Karpas-422 (cell line): ENCODE results near the gene PNPLA4. TPM values are rescaled to one million over a fixed set of nuclear protein-coding genes. Genes with fewer than 3 reads are reported as not detected.

Experiments
- DNase-seq: peaks from one replicate; pipeline ENCODE4 v3.0.0-alpha.2; 2015
- H2AFZ ChIP-seq: fragments of 200-600 bp; sonication (generic); 2 replicates; pipeline ENCODE4 v1.6.1; 2014; ENCODE audit warnings: antibody characterized with exemption, low read length, mixed read lengths
- H3K27ac ChIP-seq: fragments of 200-600 bp; sonication (generic); 2 replicates; pipeline ENCODE4 v1.5.1; 2014; ENCODE audit warnings: mild to moderate bottlenecking, low read length, moderate library complexity
- H3K27me3 ChIP-seq: fragments of 200-600 bp; sonication (generic); 2 replicates; pipeline ENCODE4 v1.6.1; 2014; ENCODE audit warnings: low read length, mixed read lengths
- H3K36me3 ChIP-seq: fragments of 200-600 bp; sonication (generic); 2 replicates; pipeline ENCODE4 v1.6.1; 2014; ENCODE audit warnings: low read length, mixed read lengths; ENCODE audit not compliant: insufficient read depth
- H3K4me1 ChIP-seq: fragments of 200-600 bp; sonication (generic); 2 replicates; pipeline ENCODE4 v1.6.1; 2014; ENCODE audit warnings: mild to moderate bottlenecking, low read length, mixed read lengths
- H3K4me2 ChIP-seq: fragments of 200-600 bp; sonication (generic); 2 replicates; pipeline ENCODE4 v1.6.1; 2014; ENCODE audit warnings: low read length, low read depth, mild to moderate bottlenecking; ENCODE audit not compliant: poor library complexity, severe bottlenecking
- H3K4me3 ChIP-seq: fragments of 200-600 bp; sonication (generic); 2 replicates; pipeline ENCODE4 v1.5.1; 2014; ENCODE audit warnings: mild to moderate bottlenecking, antibody characterized with exemption, low read length, mixed read lengths
- H3K79me2 ChIP-seq: fragments of 200-600 bp; sonication (generic); 2 replicates; pipeline ENCODE4 v1.6.1; 2014; ENCODE audit warnings: mild to moderate bottlenecking, low read length, mixed read lengths
- H3K9ac ChIP-seq: fragments of 200-600 bp; sonication (generic); 2 replicates; pipeline ENCODE4 v1.6.0; 2014; ENCODE audit warnings: low read length
- H3K9me2 ChIP-seq: fragments of 200-600 bp; sonication (generic), shearing (Covaris generic); replicated peaks from 2 replicates; pipeline ENCODE4 v1.6.0; 2014; ENCODE audit warnings: mild to moderate bottlenecking, low read length, moderate library complexity; ENCODE audit not compliant: insufficient read depth
- H3K9me3 ChIP-seq: fragments of 300-700, 200-600 bp; sonication (generic); 2 replicates; pipeline ENCODE4 v1.6.1; 2014; ENCODE audit warnings: low read length, mixed read lengths
- H4K20me1 ChIP-seq: fragments of 200-600 bp; sonication (generic); 2 replicates; pipeline ENCODE4 v1.6.1; 2014; ENCODE audit warnings: mild to moderate bottlenecking, antibody characterized with exemption, low read length, low read depth; ENCODE audit not compliant: insufficient read depth
- total RNA-seq: library from RNA; depleted of rRNA; stranded (reverse); fragments of >200 nt; shearing (Covaris generic); gene quantifications from 2 replicates; pipeline ENCODE4 v1.2.3, GENCODE V29; 2014; ENCODE audit warnings: low replicate concordance

PNPLA4 gene
- total RNA-seq, 1 experiment from 2014 or later = 54.9 TPM

- H3K4me1 ChIP-seq = no peaks in the 10 kb centered on the region
- H3K4me2 ChIP-seq = no peak overlapping the region
- H3K9me3 ChIP-seq = no peaks in the 10 kb centered on the region
- H3K4me3 ChIP-seq = no peak overlapping the region
- no peak overlapping the region for H2AFZ ChIP-seq
- H3K27me3 ChIP-seq = no peaks in the 10 kb centered on the region
- no peak overlapping the region for H3K9ac ChIP-seq
- H3K36me3 ChIP-seq = no peaks in the 10 kb centered on the region
- H3K27ac ChIP-seq = no peak overlapping the region
- no peak for DNase-seq
- no peaks in the 10 kb centered on the region for H3K79me2 ChIP-seq
- no peaks in the 10 kb centered on the region for H3K9me2 ChIP-seq
- H4K20me1 ChIP-seq = no peaks in the 10 kb centered on the region
These were observed 18.4 kb downstream of the PNPLA4 start for GRCh38 chrX:7908821-7909220.

- H3K27me3 ChIP-seq = no peaks in the 10 kb centered on the region
- no peak overlapping the region for H3K4me3 ChIP-seq
- no peaks in the 10 kb centered on the region for H3K9me3 ChIP-seq
- no peaks in the 10 kb centered on the region for H3K36me3 ChIP-seq
- H3K4me2 ChIP-seq = no peak overlapping the region
- H3K27ac ChIP-seq = no peak overlapping the region
- H3K9ac ChIP-seq = no peak overlapping the region
- no peaks in the 10 kb centered on the region for H3K9me2 ChIP-seq
- H4K20me1 ChIP-seq = no peaks in the 10 kb centered on the region
- H3K79me2 ChIP-seq = no peaks in the 10 kb centered on the region
- no peaks in the 10 kb centered on the region for H3K4me1 ChIP-seq
- no peak overlapping the region for H2AFZ ChIP-seq
- no peak for DNase-seq
These were observed 22.7 kb downstream of the PNPLA4 start for GRCh38 chrX:7904562-7904961.

- Histone ChIP-seq H3K27me3 (no peaks in the 10 kb centered on the region), H3K9me2 (no peaks in the 10 kb centered on the region), H3K4me3 (no peak overlapping the region), H3K9me3 (no peaks in the 10 kb centered on the region), H3K36me3 (no peaks in the 10 kb centered on the region), H4K20me1 (no peaks in the 10 kb centered on the region), H3K4me2 (no peak overlapping the region), H2AFZ (no peak overlapping the region), H3K79me2 (no peaks in the 10 kb centered on the region), H3K9ac (no peak overlapping the region), H3K27ac (no peak overlapping the region), H3K4me1 (peaks cover 12% of the 10 kb centered on the region)
- DNase-seq = no peak
These were observed 35.3 kb downstream of the PNPLA4 start for GRCh38 chrX:7891928-7892327.

- Histone ChIP-seq H3K36me3 (no peaks in the 10 kb centered on the region), H3K9me3 (no peaks in the 10 kb centered on the region), H3K4me3 (no peak overlapping the region), H4K20me1 (no peaks in the 10 kb centered on the region), H3K4me1 (peaks cover 12% of the 10 kb centered on the region), H3K4me2 (no peak overlapping the region), H3K9ac (no peak overlapping the region), H2AFZ (no peak overlapping the region), H3K9me2 (no peaks in the 10 kb centered on the region), H3K27me3 (no peaks in the 10 kb centered on the region), H3K27ac (no peak overlapping the region), H3K79me2 (no peaks in the 10 kb centered on the region)
- DNase-seq = no peak
These were observed 37.5 kb downstream of the PNPLA4 start for GRCh38 chrX:7889680-7890079.

GRCh38 chrX:7889135-7889534 lies 38.1 kb downstream of the PNPLA4 start:
- Histone ChIP-seq H3K9ac (no peak overlapping the region), H4K20me1 (no peaks in the 10 kb centered on the region), H3K36me3 (no peaks in the 10 kb centered on the region), H3K4me2 (no peak overlapping the region), H3K9me2 (no peaks in the 10 kb centered on the region), H3K27me3 (no peaks in the 10 kb centered on the region), H3K9me3 (no peaks in the 10 kb centered on the region), H3K79me2 (no peaks in the 10 kb centered on the region), H2AFZ (no peak overlapping the region), H3K27ac (no peak overlapping the region), H3K4me3 (no peak overlapping the region), H3K4me1 (peaks cover 12% of the 10 kb centered on the region)
- no peak for DNase-seq

GRCh38 chrX:7876957-7877356 lies 50.3 kb downstream of the PNPLA4 start:
- H3K27ac ChIP-seq = no peak overlapping the region
- no peaks in the 10 kb centered on the region for H3K27me3 ChIP-seq
- no peak overlapping the region for H3K4me2 ChIP-seq
- H3K9me3 ChIP-seq = no peaks in the 10 kb centered on the region
- H4K20me1 ChIP-seq = no peaks in the 10 kb centered on the region
- H3K9me2 ChIP-seq = no peaks in the 10 kb centered on the region
- no peak for DNase-seq
- H2AFZ ChIP-seq = no peak overlapping the region
- H3K36me3 ChIP-seq = no peaks in the 10 kb centered on the region
- no peaks in the 10 kb centered on the region for H3K4me1 ChIP-seq
- H3K4me3 ChIP-seq = no peak overlapping the region
- no peaks in the 10 kb centered on the region for H3K79me2 ChIP-seq
- no peak overlapping the region for H3K9ac ChIP-seq

GRCh38 chrX:7872042-7872441 lies 55.2 kb downstream of the PNPLA4 start:
- H3K27ac ChIP-seq = no peak overlapping the region
- no peak for DNase-seq
- H3K4me3 ChIP-seq = no peak overlapping the region
- H3K27me3 ChIP-seq = no peaks in the 10 kb centered on the region
- no peak overlapping the region for H3K4me2 ChIP-seq
- H2AFZ ChIP-seq = no peak overlapping the region
- H3K4me1 ChIP-seq = no peaks in the 10 kb centered on the region
- H3K9me3 ChIP-seq = no peaks in the 10 kb centered on the region
- no peaks in the 10 kb centered on the region for H4K20me1 ChIP-seq
- H3K79me2 ChIP-seq = no peaks in the 10 kb centered on the region
- H3K36me3 ChIP-seq = no peaks in the 10 kb centered on the region
- H3K9ac ChIP-seq = no peak overlapping the region
- no peaks in the 10 kb centered on the region for H3K9me2 ChIP-seq

- Histone ChIP-seq H3K9me2 (no peaks in the 10 kb centered on the region), H3K27ac (no peak overlapping the region), H4K20me1 (no peaks in the 10 kb centered on the region), H3K4me2 (no peak overlapping the region), H3K36me3 (no peaks in the 10 kb centered on the region), H2AFZ (no peak overlapping the region), H3K4me3 (no peak overlapping the region), H3K79me2 (no peaks in the 10 kb centered on the region), H3K9ac (no peak overlapping the region), H3K27me3 (no peaks in the 10 kb centered on the region), H3K4me1 (no peaks in the 10 kb centered on the region), H3K9me3 (no peaks in the 10 kb centered on the region)
- no peak for DNase-seq
These were observed 75.0 kb downstream of the PNPLA4 start for GRCh38 chrX:7852166-7852565.
